HG03439 (cell line): ENCODE measurements around the gene IQCF5.
"Not testable (repeated sequence)": the region's sequence is repeated elsewhere in the genome, so short reads cannot be mapped to it uniquely, and the experiment has no call there.

ENCODE experiments used
- ATAC-seq: cut with Tn5 transposase; IDR thresholded peaks from one replicate; pipeline ENCODE4 v1.9.1; 2021; ENCODE audit warnings: mild to moderate bottlenecking, moderate library complexity; ENCODE audit not compliant: unreplicated experiment

IQCF5 gene

GRCh38 chr3:51875501-51875900, at the start of gene IQCF5:
Gene IQCF5 (minus strand): TSS chr3:51875601. CDS start chr3:51875531, 70 bp downstream.
- no peak for ATAC-seq

GRCh38 chr3:51921081-51921578, 45.7 kb upstream of the IQCF5 start:
- no peak for ATAC-seq

- no peak for ATAC-seq
These were observed 41.0 kb upstream of the IQCF5 start for GRCh38 chr3:51916418-51916817.

GRCh38 chr3:51908026-51908425, 32.6 kb upstream of the IQCF5 start:
- no peak for ATAC-seq

- no peak for ATAC-seq
These were observed 28.8 kb upstream of the IQCF5 start for GRCh38 chr3:51904034-51904823.

- ATAC-seq = not testable (repeated sequence)
These were observed 27.0 kb upstream of the IQCF5 start for GRCh38 chr3:51902361-51902760.

- ATAC-seq = not testable (repeated sequence)
These were observed 24.6 kb upstream of the IQCF5 start for GRCh38 chr3:51900043-51900442.

GRCh38 chr3:51897391-51897790, 22.0 kb upstream of the IQCF5 start:
- ATAC-seq = no peak

- ATAC-seq = no peak
These were observed 21.4 kb upstream of the IQCF5 start for GRCh38 chr3:51896607-51897305.

- no peak for ATAC-seq
These were observed 19.5 kb upstream of the IQCF5 start for GRCh38 chr3:51894939-51895338.

- ATAC-seq = no peak
These were observed 19.0 kb upstream of the IQCF5 start for GRCh38 chr3:51894391-51894790.

GRCh38 chr3:51891242-51892039, 16.0 kb upstream of the IQCF5 start:
- ATAC-seq = no peak

GRCh38 chr3:51888463-51889105, 13.2 kb upstream of the IQCF5 start:
- no peak for ATAC-seq

- ATAC-seq = no peak
These were observed 12.2 kb upstream of the IQCF5 start for GRCh38 chr3:51887620-51888019.

- ATAC-seq = no peak
These were observed 11.0 kb upstream of the IQCF5 start for GRCh38 chr3:51886447-51886846.

- no peak for ATAC-seq
These were observed 4.5 kb upstream of the IQCF5 start for GRCh38 chr3:51879937-51880336.

- no peak for ATAC-seq
These were observed 785 bp upstream of the IQCF5 start for GRCh38 chr3:51876186-51876585.

- no peak for ATAC-seq
These were observed 512 bp downstream of the IQCF5 start for GRCh38 chr3:51874889-51875288.

- ATAC-seq = no peak
These were observed 990 bp downstream of the IQCF5 start for GRCh38 chr3:51874411-51874810.

GRCh38 chr3:51873876-51874275, 1.5 kb downstream of the IQCF5 start:
- no peak for ATAC-seq

- no peak for ATAC-seq
These were observed 2.1 kb downstream of the IQCF5 start for GRCh38 chr3:51873253-51873766.
